ENCODE results near the gene SRCIN1.
"Not testable (repeated sequence)": the region's sequence is repeated elsewhere in the genome, so short reads cannot be mapped to it uniquely, and the experiment has no call there.

DNA sequence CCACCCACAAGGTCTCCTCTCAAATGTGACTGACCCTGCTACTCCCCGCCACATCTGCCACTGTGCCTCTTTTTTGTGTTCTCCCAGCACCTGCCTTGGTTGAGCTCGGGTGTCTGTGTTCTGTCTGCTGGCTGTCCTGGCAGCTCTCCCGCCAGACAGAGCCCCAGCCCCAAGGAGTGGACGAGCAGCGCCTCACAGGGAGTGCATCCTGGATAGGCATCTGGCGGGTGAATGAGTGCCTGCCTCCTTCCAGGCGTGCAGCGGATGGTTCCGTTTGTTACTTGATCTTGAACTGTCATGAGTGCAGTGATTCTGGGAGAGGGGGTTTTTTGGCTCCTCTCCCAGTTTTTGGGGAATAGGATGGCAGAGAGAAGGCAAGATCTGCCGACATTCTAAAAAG is 77.6 kb downstream of the SRCIN1 start:
- TF ChIP-seq, protein P1, sequence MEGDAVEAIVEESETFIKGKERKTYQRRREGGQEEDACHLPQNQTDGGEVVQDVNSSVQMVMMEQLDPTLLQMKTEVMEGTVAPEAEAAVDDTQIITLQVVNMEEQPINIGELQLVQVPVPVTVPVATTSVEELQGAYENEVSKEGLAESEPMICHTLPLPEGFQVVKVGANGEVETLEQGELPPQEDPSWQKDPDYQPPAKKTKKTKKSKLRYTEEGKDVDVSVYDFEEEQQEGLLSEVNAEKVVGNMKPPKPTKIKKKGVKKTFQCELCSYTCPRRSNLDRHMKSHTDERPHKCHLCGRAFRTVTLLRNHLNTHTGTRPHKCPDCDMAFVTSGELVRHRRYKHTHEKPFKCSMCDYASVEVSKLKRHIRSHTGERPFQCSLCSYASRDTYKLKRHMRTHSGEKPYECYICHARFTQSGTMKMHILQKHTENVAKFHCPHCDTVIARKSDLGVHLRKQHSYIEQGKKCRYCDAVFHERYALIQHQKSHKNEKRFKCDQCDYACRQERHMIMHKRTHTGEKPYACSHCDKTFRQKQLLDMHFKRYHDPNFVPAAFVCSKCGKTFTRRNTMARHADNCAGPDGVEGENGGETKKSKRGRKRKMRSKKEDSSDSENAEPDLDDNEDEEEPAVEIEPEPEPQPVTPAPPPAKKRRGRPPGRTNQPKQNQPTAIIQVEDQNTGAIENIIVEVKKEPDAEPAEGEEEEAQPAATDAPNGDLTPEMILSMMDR (conservative IDR thresholded peaks at IDR 0.05) = not testable (repeated sequence)
- not testable (repeated sequence) for TF ChIP-seq EZH2 (IDR thresholded peaks at IDR 0.05; ENCODE audit: low read depth)

All from PC-9 (cell line).